HL-60/S4 (cell line): ENCODE results near the gene PPP1R1B.

ENCODE experiments used
- in situ Hi-C: fragments of 300-500 bp; cut with MboI; formaldehyde crosslinking; loops from 2 replicates; pipeline ENCODE4 v1.14.3; 2022; ENCODE audit warnings: low sequenced_read_pairs

Gene PPP1R1B

DNA sequence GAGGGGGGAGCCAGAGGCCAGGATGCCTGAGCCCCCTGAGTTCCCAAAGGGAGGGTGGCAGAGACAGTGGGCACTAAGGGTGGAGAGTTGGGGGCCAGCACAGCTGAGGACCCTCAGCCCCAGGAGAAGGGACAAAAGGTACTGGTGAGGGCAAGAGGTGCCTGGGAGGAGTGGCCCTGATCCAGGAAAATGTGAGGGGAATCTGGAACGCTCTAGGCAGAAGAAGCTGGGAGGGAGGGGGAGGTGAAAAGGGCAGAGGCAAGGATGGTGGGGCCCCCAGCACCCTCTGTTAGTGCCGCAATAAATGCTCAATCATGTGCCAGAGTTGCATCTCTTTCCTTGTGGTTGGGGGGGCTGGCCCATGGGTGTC is 39.5 kb downstream of the PPP1R1B start:
- in situ Hi-C loops, result no loop called here

DNA sequence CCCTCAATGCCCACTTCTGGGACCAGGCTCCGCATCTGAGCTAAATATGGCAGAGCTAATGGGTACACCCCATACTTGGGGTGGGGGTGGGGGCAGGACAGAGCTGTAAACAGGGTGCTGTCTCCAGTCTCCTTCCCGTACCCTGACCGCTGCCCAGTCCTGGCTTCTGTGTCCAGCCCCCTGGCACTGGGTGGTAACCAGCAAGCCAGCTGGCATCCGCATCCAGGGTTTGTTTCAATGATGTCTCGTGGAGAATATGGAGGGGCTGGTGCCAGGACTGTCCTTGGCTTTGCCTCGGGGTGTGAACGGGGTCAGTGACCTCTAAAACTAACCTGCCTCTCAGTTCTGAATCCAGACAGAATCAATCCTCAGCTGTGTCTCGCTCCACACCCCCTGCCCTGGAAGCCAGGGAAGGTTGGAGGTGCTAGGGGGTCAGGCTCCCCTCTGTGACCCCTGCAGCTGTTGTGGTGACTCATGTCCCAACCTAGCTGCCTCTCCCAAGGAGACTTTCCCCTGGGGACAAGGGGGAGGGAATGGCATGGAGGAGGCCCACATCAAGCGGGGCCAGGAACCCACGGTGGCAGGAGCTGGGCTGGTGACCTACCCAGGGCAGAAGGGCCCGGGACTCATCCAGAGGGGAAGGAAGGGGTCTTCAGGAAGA is 40.0 kb downstream of the PPP1R1B start:
- in situ Hi-C loops, result no loop called here

DNA sequence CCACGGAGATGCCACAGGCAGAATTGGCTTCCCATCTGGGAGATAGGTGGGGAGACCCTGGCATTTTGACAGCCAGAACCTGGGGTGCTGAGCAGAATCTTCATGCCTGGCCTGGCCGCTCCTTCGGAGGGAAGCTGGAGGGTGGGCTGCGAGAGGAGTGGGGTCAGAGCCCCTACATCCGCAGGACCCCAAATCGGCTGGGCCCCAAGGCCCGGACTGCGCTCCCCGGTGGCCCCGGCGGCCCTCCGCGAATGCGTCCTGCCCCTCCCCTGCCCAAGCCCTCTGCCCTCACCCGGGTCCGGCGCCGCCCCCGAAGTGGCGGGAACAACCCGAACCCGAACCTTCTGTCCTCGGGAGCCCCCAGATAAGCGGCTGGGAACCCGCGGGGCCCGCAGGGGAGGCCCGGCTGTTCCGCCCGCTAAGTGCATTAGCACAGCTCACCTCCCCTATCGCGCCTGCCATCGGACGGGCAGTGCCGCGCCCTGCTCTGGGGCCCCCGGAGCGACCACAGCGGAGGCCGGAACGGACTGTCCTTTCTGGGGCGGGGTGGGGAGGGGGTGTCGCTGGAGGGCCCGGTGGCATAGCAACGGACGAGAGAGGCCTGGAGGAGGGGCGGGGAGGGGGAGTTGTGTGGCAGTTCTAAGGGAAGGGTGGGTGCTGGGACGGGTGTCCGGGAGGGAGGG is 40.7 kb downstream of the PPP1R1B start:
- in situ Hi-C loops, result no loop called here

DNA sequence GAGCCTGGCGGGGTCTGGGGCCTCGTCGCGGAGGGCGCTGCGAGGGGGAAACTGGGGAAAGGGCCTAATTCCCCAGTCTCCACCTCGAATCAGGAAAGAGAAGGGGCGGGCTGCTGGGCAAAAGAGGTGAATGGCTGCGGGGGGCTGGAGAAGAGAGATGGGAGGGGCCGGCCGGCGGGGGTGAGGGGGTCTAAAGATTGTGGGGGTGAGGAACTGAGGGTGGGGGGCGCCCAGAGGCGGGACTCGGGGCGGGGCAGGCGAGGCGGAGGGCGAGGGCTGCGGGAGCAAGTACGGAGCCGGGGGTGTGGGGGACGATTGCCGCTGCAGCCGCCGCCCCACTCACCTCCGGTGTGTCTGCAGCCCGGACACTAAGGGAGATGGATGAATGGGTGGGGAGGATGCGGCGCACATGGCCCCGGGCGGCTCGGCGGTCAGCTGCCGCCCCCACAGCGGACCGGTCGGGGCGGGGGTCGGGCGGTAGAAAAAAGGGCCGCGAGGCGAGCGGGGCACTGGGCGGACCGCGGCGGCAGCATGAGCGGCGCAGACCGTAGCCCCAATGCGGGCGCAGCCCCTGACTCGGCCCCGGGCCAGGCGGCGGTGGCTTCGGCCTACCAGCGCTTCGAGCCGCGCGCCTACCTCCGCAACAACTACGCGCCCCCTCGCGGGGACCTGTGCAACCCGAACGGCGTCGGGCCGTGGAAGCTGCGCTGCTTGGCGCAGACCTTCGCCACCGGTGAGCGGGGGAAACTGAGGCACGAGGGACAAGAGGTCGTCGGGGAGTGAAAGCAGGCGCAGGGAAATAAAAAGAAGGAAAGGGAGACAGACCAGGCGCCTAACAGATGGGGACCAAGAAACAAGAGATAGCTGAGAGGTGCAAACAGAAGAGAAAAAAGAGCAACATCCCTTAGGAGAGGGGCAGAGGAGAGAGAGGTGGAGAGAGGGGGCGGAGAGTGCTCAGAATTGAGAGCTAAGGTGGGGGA is 41.5 kb downstream of the PPP1R1B start, which contains the start of gene PNMT:
Gene PNMT (plus strand): TSS at position 509 of the 980 bp plus-strand sequence. CDS start 23 bp downstream, at position 532.
- in situ Hi-C loops, result no loop called here

DNA sequence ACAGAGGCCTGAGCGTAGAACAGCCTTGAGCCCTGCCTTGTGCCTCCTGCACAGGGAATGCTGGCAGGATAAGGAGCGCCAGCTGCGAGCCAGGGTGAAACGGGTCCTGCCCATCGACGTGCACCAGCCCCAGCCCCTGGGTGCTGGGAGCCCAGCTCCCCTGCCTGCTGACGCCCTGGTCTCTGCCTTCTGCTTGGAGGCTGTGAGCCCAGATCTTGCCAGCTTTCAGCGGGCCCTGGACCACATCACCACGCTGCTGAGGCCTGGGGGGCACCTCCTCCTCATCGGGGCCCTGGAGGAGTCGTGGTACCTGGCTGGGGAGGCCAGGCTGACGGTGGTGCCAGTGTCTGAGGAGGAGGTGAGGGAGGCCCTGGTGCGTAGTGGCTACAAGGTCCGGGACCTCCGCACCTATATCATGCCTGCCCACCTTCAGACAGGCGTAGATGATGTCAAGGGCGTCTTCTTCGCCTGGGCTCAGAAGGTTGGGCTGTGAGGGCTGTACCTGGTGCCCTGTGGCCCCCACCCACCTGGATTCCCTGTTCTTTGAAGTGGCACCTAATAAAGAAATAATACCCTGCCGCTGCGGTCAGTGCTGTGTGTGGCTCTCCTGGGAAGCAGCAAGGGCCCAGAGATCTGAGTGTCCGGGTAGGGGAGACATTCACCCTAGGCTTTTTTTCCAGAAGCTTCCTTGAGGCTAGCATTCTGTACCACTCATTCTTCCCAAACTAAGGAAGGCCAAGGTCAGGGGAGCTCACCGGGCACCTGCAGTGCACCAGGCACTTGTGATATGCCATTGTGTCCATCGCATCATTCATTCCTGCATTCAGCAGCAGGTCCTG is 43.4 kb downstream of the PPP1R1B start:
- in situ Hi-C loops, result no loop called here

DNA sequence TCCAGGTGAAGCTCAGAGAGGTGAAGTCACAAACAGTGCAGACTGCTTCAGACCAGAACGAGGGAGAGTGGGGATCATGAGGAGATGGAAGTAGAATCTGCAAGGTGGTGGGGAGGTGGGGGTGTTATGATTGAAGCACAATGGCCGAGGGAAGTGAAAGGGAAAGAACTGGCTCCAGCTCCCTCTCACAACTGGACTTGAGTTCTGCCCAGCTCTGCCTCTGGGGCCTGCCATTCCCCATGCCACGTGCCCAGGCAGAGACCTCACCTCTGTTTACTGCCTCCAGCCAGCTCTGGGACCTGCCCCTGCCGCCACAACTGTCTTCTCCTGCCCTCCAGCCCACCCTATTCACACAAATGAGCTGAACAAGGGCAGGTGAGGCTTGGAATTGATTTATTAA is 44.0 kb downstream of the PPP1R1B start:
- in situ Hi-C loops, result no loop called here

DNA sequence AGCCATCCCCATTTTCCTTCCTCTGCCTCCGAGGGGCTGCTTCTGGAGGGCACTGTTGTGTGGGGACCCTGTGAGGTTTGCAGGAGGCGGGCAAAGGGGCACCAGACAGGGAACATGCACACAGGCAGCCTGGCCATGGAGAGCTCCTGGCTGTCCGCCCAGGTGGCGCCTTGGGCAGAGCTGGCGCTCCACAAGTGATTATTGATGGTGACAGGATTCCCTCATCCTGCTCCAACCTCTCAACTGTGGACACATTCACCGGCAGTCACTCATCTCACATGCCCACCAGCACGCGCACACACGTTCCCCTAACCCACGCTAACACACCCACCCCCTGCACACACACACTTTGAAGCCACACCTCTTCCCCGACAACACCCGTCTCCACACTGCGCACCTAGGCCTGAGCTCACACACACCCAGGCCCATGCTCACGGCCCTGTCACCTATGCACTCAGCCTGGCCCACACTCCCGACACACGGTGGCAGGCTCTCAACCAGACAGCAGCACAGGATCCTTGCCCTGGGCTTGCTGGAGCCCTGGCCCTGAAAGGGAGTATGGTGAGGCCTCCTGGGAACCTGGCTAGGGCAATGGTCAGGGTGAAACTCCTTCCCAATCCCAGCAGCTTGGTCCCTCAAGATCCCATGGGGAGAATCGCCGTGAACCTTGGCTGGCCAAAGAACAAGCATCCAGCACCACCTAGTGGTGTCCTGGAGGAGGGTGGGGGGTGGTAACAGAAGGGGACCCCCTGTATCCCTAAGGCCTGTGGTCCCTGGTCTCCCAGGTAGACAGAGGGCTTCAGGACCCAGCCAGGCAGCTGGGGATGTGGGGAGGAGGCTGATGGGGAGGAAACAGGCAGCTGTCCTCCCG is 45.1 kb downstream of the PPP1R1B start:
- in situ Hi-C loops, result no loop called here

DNA sequence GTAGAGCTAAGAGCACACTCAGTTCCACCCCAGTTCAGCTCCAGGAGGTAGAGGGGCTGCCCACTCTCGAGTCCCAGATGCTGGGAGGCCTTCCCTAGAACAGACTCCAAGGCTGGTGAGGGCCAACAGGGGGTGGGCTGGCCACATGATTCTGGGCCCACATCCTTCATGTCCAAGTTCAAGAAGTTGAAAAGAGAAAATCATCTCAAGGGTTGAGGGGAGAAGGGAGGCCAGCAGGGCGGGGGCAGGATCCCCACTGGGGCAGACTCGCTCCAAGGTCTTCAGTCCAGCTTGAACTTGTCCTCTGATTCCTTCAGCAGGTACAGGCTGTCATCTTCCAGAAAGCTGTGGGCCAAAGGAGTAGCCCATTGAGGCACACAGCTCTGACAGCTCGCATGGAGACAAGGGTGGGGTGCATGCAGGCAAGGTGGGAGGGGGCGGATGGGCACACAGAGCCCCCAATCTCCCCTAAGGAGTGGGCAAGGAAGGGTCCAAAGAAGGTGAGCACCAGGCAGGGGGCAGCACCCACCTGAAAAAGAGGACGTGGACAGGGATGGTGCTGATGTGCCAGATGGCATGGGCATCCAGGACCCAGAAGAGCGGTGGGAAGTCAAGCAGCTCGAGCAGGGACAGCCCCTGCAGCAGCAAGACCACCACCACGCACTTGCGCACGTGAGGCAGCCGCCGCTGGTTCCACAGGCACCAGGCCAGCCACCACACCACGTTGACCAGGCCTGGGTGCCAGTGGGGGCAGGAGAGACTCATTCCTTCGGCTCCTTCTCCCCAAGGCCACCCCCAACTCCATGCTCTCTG is 46.0 kb downstream of the PPP1R1B start:
- in situ Hi-C loops, result no loop called here

DNA sequence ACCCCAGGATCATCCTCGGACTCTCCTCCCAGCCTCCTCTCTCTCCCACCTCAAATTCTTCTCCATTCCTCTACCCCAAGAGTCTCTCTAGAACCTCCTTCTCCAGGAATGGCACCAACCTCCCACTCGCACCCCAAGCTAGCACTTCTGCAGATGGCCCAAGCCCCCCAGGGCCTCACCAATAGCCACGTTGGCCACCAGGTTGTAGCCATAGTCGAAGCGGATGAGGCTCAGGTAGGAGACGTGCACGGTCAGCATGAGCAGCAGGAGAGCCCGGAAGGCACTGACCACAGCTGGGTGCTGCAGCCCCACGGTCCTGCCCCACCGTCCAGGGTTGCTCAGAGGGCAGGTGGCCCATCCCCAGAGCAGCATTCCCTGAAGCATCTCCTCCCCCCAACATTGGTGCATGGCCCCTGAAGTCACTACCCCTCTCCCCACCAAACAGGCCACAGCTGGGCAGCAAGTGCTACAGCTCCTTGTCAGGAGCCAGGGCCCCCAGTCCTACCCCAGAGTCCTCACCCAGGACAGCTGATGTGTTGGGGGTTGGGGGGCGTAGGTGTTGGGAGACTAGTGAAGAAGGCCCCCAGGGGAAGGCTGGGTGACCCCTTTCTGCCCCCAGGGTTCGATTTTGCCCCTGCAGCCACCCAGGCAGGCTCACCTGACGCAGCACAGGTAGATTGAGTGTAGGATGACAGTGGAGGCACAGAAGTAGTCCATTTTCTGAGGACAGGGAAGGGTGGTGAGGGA is 46.8 kb downstream of the PPP1R1B start:
- in situ Hi-C loops, result no loop called here

DNA sequence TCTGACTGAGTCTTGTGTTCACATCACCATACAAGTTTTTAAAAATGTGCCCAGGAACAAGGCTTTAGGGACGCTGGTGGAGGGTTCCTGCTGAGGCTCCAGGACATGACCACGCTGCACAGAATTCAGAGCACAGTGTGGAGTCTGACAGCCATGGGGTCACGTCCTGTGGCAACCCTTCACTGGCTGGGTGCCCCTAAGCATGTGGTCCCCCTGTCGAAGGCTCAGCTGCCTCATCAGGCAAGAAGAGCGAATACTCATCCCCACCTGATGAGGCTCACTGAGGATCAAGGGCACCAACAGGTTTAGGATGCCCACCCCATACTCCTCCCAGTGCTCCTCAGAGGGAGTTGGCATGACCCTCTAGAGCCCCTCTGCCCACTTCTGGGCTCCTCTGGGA is 47.4 kb downstream of the PPP1R1B start:
- in situ Hi-C loops, result no loop called here

DNA sequence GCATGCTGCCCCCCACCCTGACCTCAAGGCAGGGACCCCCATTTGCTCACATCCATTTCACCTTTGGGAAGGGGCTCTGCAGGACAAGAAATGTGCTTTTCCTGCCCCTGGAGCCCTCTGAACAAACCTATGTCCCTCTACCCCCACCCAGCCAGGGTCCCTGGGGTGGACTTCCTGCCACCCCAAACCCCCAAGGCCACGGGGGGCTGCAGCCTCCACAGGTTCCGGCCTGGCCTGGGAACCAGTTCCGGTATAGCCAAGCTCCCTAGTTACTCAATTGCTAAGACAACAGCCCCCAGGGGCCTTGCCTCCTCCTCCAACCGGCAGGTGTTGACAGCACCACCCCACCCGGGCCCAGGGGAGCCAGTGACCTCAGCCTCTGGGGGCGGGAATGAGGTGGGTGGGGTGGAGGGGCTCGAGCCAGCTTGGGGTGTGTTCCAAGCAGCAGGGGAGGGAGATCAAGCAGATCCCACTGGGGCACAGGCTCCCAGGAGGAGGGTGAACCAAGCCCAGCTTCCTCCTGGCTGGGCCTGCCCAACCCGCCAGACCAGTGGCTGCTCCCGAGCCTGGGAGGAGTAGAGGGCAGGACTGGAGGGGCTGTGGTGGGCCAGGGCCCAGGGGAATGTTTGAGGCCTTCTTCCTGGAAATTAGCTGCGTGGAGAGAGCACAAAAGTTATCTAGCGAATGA is 48.1 kb downstream of the PPP1R1B start:
- in situ Hi-C loops, result no loop called here

DNA sequence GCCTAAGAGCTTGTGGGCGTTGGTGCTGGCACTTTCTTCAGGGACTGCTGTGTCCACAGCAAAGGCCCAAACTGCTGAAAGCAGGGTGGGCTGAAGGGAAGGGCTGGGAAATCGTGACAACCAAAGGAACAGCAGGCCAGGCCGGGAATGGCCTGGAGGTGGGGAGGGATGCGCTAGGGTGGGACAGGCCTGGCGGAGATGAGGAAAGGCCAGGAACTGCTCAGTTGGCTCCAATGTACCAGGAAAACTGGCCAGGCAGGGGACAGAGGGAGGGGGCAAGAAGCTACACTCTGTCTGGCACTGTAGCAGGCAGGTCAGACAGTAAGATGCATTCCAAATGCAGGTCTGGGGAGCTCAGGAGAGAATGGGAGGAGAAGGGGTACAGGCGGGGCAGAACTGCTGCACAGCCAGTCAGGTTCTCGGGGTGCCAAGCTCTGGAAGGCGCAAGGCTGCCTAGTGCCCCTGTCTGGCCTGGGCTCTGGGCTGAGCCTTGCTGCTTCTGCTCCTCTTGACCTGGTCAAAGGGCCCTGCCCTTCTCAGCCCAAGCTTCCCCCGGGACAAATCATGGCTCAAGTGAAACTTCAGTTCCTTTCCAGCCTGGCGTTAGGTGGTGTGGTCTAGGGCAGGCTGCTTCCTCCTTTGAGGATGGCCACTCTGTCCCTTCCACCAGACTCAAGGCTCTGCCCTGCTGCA is 48.8 kb downstream of the PPP1R1B start:
- in situ Hi-C loops, result no loop called here

DNA sequence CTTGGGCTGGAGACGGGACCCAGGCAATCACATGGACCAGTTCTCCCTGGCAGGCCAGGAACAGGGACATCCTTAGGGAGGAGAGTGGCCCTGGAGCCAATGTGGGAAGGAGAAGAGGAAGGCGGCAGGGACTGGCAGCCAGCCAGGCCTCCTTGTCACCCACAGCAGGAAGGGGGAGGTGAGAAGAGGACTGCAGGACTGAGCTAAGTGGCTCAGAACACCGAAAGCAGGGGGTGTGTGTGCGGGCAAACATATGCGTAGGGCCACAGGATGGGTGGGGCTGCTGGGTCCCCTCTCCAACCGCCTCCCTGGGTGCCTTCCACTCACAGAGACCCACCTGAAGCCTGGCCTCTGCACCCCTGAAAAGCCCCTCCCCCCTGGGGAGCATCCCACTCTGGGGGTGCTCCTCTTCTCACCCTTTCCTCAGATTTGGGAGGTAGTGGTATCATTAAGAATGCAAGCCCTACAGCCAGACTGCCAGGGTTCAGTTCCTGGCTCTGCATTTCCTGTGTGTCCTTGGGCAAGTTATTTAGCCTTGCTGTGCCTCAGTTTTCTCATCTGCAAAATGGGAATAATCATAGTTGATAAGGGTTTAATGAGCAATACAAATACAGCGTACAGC is 49.6 kb downstream of the PPP1R1B start:
- in situ Hi-C loops, result no loop called here

DNA sequence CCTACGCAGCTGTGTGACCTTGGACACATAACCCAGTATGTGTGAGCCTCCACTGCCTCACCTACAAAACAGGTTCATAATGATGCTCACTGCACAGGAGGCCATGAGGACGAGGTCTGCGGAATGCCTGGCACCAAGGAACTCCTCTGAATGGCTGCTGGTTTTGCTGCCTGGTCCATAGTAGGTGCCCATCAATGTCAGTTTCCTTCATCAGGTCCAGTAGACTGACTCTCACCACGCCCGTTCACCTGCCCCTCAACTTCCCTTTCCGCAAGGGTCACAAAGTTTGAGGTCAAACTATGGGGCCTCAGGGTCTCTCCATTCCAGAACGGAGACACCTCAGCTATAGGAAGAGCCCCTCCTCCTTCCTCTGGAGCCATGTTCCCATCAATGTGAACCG is 50.3 kb downstream of the PPP1R1B start:
- in situ Hi-C loops, result no loop called here

DNA sequence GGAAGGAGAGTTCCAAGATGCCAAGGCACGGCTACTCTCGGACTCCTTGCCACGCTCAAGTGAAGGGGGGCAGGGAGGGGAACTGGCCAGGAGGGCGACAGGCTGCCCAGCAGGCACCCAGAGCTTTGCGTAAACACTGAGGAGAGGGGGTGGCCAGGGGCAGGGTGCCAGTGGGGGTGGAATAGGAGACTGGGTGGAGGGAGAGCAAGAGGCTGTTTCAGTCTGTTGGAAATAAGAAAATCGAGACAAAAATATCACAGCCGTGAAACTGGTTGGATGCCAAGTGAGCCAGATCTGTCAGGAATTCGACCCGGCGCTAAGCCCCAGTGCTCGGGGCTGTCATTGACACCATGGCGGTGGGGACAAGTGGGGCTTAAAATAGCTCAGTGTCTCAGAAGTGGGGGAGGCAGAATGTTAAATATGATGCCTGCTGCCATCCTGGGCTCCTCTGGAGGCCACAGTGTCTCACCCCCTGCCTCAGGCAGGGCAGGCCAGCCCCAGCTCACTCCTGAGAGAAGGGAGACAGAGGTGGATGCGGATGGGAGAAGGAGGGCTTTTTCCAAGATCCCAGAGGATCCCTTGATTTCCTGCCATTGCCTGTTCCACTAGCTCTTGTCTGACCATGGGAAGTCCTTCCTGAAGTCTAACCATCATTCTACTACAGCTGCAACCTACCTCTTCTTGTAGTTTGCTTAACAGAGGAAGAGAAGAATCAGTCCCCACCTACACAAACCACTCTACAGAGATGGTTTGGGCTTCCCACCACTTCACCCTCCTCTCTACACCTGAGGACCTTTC is 51.0 kb downstream of the PPP1R1B start:
- in situ Hi-C loops, result no loop called here
